Hepatocyte (in vitro differentiated cells): ENCODE results near the gene TMEM175.

Experiments
- CTCF ChIP-seq: fragments of 200-600 bp; sonication (generic); IDR thresholded peaks from 2 replicates; pipeline ENCODE4 v1.5.1; 2016; ENCODE audit warnings: antibody characterized with exemption, mild to moderate bottlenecking; ENCODE audit not compliant: poor library complexity
- EZH2 ChIP-seq: fragments of 200-600 bp; sonication (generic); IDR thresholded peaks from 2 replicates; pipeline ENCODE4 v1.6.1; 2016; ENCODE audit warnings: antibody characterized with exemption, mild to moderate bottlenecking, borderline replicate concordance

GRCh38 chr4:964346-965025, 32.2 kb downstream of the TMEM175 start:
- TF ChIP-seq EZH2 (no peak), CTCF (no peak)
